Endothelial cell of umbilical vein (primary cell): ENCODE results near the gene MYH3.

Experiments
- CTCF ChIP-seq, 2 donors: IDR thresholded peaks; 1 replicate in 1 of 2; 2 replicates in 1 of 2; pipeline ENCODE4 v1.5.1; 2011; ENCODE audit warnings: low read length in 2 of 2, mild to moderate bottlenecking in 2 of 2, moderate library complexity in 2 of 2, control low read depth in 1 of 2, inconsistent platforms in 1 of 2, low read depth in 1 of 2; ENCODE audit not compliant: insufficient read depth in 1 of 2; ENCODE audit errors: extremely low read depth in 1 of 2
- EZH2 ChIP-seq: IDR thresholded peaks from 2 replicates; pipeline ENCODE4 v1.6.1; 2012; ENCODE audit warnings: borderline replicate concordance, low read depth, mild to moderate bottlenecking, moderate library complexity, low read length, inconsistent platforms; ENCODE audit not compliant: severe bottlenecking
- GATA2 ChIP-seq: IDR thresholded peaks from 2 replicates; pipeline ENCODE4 v1.7.0; 2011; ENCODE audit warnings: low read depth, mild to moderate bottlenecking, moderate library complexity, mixed read lengths, low read length; ENCODE audit not compliant: insufficient read length, insufficient read depth
- POLR2A ChIP-seq: IDR thresholded peaks from 2 replicates; pipeline ENCODE4 v1.6.1; 2012; ENCODE audit warnings: low read depth, mild to moderate bottlenecking, control low read depth, low read length
- POLR2AphosphoS5 ChIP-seq: IDR thresholded peaks from 2 replicates; pipeline ENCODE4 v1.6.1; 2012; ENCODE audit warnings: low read depth, mild to moderate bottlenecking, control low read depth, low read length, moderate library complexity; ENCODE audit not compliant: insufficient read depth
- TF ChIP-seq, protein P1 (sequence below): IDR thresholded peaks from 2 replicates; pipeline ENCODE4 v1.6.1; 2011; ENCODE audit not compliant: insufficient read depth, insufficient read length

DNA sequence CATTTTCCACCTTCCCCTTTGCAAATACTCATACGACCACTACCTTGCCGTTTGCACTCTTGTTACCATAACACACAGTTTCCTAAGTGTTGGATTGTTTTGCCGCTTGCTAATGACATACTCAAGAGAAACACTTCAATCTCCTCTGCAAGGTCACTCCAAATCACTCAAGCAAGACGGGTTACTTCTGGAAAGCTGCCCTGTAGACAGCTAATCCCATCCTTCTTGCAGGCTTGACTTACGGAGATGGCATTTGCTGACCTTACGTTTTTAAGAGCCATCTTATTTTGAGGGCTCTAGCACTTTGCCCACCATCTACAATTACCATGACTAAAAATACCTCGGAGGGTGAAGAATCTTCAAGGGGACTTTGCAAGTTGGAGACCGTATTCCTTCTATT, 46.2 kb downstream of the MYH3 start:
- no peak for TF ChIP-seq POLR2A
- TF ChIP-seq EZH2, result no peak
- TF ChIP-seq, protein P1, sequence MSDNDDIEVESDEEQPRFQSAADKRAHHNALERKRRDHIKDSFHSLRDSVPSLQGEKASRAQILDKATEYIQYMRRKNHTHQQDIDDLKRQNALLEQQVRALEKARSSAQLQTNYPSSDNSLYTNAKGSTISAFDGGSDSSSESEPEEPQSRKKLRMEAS, result no peak
- TF ChIP-seq POLR2AphosphoS5, result no peak
- TF ChIP-seq CTCF (IDR thresholded peaks at IDR 0.05; ENCODE audit: extremely low read depth in 1 of 2, insufficient read depth in 1 of 2, low read depth in 1 of 2, low read length in 2 of 2), result no peak
- TF ChIP-seq GATA2, result no peak
